ENCODE measurements around the gene NRP1.

NRP1 gene

GRCh38 chr10:33154590-33154989 lies 179.9 kb downstream of the NRP1 start:
- ATAC-seq, result no peak
- TF ChIP-seq SNAI2 (CRISPR knock-in tag; IDR thresholded peaks at IDR 0.05) (no peak), ZFP3 (CRISPR knock-in tag; IDR thresholded peaks at IDR 0.05) (no peak), PATZ1 (CRISPR knock-in tag; IDR thresholded peaks at IDR 0.05; ENCODE audit: borderline replicate concordance) (no peak), ZFP30 (CRISPR knock-in tag; IDR thresholded peaks at IDR 0.05) (no peak), CSDC2 (CRISPR knock-in tag; IDR thresholded peaks at IDR 0.05) (no peak), RARB (CRISPR knock-in tag; IDR thresholded peaks at IDR 0.05) (no peak), ZC3H10 (CRISPR knock-in tag; IDR thresholded peaks at IDR 0.05) (no peak), PPARA (CRISPR knock-in tag; IDR thresholded peaks at IDR 0.05; ENCODE audit: borderline replicate concordance) (no peak), POU6F1 (CRISPR knock-in tag; IDR thresholded peaks at IDR 0.05; ENCODE audit: borderline replicate concordance, low read depth) (no peak), TCF4 (CRISPR knock-in tag; IDR thresholded peaks at IDR 0.05; ENCODE audit: borderline replicate concordance) (no peak), TOX (CRISPR knock-in tag; IDR thresholded peaks at IDR 0.05; ENCODE audit: borderline replicate concordance) (no peak), ZNF70 (CRISPR knock-in tag; IDR thresholded peaks at IDR 0.05) (no peak), ESRRG (CRISPR knock-in tag; IDR thresholded peaks at IDR 0.05) (no peak), TSHZ2 (CRISPR knock-in tag; IDR thresholded peaks at IDR 0.05) (no peak), CREB5 (CRISPR knock-in tag; IDR thresholded peaks at IDR 0.05; ENCODE audit: low read depth) (no peak), ZNF565 (CRISPR knock-in tag; conservative IDR thresholded peaks at IDR 0.05; ENCODE audit: low read depth) (no peak), ISL1 (CRISPR knock-in tag; IDR thresholded peaks at IDR 0.05) (no peak), ZNF8 (CRISPR knock-in tag; IDR thresholded peaks at IDR 0.05) (no peak), CSRNP3 (CRISPR knock-in tag; IDR thresholded peaks at IDR 0.05) (no peak), GLIS3 (CRISPR knock-in tag; IDR thresholded peaks at IDR 0.05) (no peak)

- no peak for ATAC-seq
- TF ChIP-seq TSHZ2 (CRISPR knock-in tag; IDR thresholded peaks at IDR 0.05) (no peak), ZC3H10 (CRISPR knock-in tag; IDR thresholded peaks at IDR 0.05) (no peak), PATZ1 (CRISPR knock-in tag; IDR thresholded peaks at IDR 0.05; ENCODE audit: borderline replicate concordance) (no peak), OSR1 (CRISPR knock-in tag; IDR thresholded peaks at IDR 0.05) (no peak), ZFP3 (CRISPR knock-in tag; IDR thresholded peaks at IDR 0.05) (no peak), RARB (CRISPR knock-in tag; IDR thresholded peaks at IDR 0.05) (no peak), POU6F1 (CRISPR knock-in tag; IDR thresholded peaks at IDR 0.05; ENCODE audit: borderline replicate concordance, low read depth) (no peak), CSDC2 (CRISPR knock-in tag; IDR thresholded peaks at IDR 0.05) (no peak), CREB5 (CRISPR knock-in tag; IDR thresholded peaks at IDR 0.05; ENCODE audit: low read depth) (no peak), ARNTL (CRISPR knock-in tag; IDR thresholded peaks at IDR 0.05; ENCODE audit: borderline replicate concordance, low read depth) (no peak), ESRRG (CRISPR knock-in tag; IDR thresholded peaks at IDR 0.05) (no peak)
Measured at GRCh38 chr10:33153968-33154327, 180.5 kb downstream of the NRP1 start.
